SK-N-SH treated with all-trans-retinoic acid at 6 μM for 48 hours (cell line): ENCODE data around the gene RERE.

Experiments used
- ARNTL ChIP-seq: fragments of 450-650 bp; formaldehyde crosslinking; IDR thresholded peaks from 2 replicates; pipeline ENCODE4 v1.5.0; 2020; ENCODE audit warnings: low read depth, mild to moderate bottlenecking, moderate library complexity, borderline replicate concordance
- ESRRG ChIP-seq: fragments of 250-450 bp; sonication (Bioruptor Pico); IDR thresholded peaks from 2 replicates; pipeline ENCODE4 v1.6.1; 2021; ENCODE audit warnings: mild to moderate bottlenecking
- GLIS3 ChIP-seq: fragments of 250-450 bp; sonication (Bioruptor Pico); IDR thresholded peaks from 2 replicates; pipeline ENCODE4 v1.5.0; 2020; ENCODE audit warnings: mild to moderate bottlenecking, moderate library complexity
- ZFP30 ChIP-seq: fragments of 450-650 bp; formaldehyde crosslinking; IDR thresholded peaks from 2 replicates; pipeline ENCODE4 v1.5.0; 2022; ENCODE audit warnings: mild to moderate bottlenecking, moderate library complexity

- TF ChIP-seq ARNTL = no peak
- TF ChIP-seq ZFP30 (CRISPR knock-in tag) = no peak
- TF ChIP-seq ESRRG (CRISPR knock-in tag) = no peak
- TF ChIP-seq GLIS3 = no peak
These were observed 483.2 kb downstream of the RERE start for GRCh38 chr1:8334106-8334851.
